ENCODE results near the gene SYT3. TPM values are rescaled to one million over a fixed set of nuclear protein-coding genes. Genes with fewer than 3 reads are reported as not detected.
"Not testable (repeated sequence)": the region's sequence is repeated elsewhere in the genome, so short reads cannot be mapped to it uniquely, and the experiment has no call there.

Gene SYT3
- total and polyA plus RNA-seq, 7 donors = 0.07 to 0.26 (median 0.12) TPM; not detected in 4

DNA sequence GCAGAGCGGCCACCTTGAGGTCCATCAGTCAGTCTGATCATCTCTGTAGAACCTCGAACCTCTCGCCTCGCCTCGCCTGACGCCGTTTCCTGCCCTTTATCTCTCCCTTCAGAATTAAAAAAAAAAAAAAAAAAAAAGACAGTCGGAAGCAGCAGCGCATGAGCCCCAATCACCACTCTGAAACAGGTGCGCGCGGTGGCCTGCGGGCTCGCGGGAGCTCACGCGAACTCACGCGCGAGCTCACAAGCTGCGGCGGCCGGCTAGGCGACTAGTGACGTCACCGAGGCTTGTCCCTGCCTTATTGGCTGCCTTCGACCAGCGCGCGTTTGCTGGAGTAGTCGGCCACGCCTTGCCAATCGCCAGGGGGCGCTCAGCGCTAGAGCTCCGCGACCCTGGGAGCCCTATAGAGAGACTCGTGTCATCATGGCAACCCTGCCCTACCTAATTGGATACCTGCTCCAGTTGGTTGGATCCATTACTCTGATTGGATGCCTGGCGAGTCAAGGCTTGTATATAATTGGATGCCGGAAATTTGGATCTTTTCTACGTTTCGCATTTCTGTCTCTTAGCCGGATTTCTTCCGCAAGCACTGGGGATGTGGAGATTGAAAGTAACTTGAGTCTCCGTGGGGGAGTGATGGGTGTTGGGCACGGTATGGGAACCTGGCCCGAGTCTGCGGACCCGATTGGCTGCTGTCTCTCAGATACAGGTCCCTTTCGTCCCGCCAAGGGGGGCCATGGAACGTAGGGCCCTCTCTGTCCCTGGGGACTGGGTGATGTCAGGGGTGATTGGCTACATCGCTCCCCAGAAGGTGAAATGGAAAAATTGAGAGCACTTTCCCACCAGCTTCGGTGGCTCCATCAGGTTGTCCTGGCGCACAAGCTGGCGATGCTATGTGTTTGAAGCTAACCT is 31.6 kb downstream of the SYT3 start:
- Histone ChIP-seq H3K27me3 (ENCODE audit: insufficient read depth in 3 of 3, low read length in 2 of 3) (peaks cover 0 to 13% (median 3%) of the 10 kb centered on the region in 3 donors), H3K4me3 (no peak overlapping the region), H3K9me3 (no peaks in the 10 kb centered on the region), H3K36me3 (ENCODE audit: insufficient read depth in 1 of 2, low read depth in 1 of 2) (no peaks in the 10 kb centered on the region), H3K4me1 (no peaks in the 10 kb centered on the region), H3K27ac (no peak overlapping the region)
- ATAC-seq = peak in 2 of 4 donors; percentile 63 to 66
- TF ChIP-seq, protein P1, sequence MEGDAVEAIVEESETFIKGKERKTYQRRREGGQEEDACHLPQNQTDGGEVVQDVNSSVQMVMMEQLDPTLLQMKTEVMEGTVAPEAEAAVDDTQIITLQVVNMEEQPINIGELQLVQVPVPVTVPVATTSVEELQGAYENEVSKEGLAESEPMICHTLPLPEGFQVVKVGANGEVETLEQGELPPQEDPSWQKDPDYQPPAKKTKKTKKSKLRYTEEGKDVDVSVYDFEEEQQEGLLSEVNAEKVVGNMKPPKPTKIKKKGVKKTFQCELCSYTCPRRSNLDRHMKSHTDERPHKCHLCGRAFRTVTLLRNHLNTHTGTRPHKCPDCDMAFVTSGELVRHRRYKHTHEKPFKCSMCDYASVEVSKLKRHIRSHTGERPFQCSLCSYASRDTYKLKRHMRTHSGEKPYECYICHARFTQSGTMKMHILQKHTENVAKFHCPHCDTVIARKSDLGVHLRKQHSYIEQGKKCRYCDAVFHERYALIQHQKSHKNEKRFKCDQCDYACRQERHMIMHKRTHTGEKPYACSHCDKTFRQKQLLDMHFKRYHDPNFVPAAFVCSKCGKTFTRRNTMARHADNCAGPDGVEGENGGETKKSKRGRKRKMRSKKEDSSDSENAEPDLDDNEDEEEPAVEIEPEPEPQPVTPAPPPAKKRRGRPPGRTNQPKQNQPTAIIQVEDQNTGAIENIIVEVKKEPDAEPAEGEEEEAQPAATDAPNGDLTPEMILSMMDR (IDR thresholded peaks at IDR 0.05) = no peak
- peak; percentile 58 to 74 for DNase-seq
- intact Hi-C loops (cut with DNase I) = no loop called here
- WGBS, 3 donors = 9 to 14% (median 13%) methylated on average over 52 to 56 of the region's 56 CpGs

DNA sequence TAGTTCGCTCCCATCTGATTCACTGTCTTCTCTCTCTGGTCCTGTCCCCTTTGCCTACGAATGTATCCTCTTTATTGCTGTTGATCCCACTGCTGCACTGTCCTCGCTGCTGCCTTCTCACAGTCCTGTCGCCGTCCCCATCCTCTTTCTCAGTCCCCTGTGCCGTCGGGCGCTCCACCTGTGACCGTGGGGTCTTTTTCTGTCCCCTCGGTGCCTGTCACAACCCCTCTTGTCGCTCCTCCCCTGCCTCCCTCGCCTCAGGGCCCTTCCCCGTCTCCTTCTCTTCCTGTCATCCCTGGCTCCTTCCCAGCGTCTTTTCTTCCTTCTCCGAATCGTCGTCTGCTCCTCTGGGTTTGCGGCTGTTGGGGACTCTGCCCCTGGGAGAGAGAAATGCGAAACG is 32.3 kb downstream of the SYT3 start:
- intact Hi-C loops (cut with DNase I) = no loop called here
- no peaks in the 10 kb centered on the region for H3K4me1 ChIP-seq
- no peaks in the 10 kb centered on the region for H3K9me3 ChIP-seq
- ATAC-seq = no peak
- no peaks in the 10 kb centered on the region for H3K36me3 ChIP-seq (ENCODE audit: insufficient read depth in 1 of 2, low read depth in 1 of 2)
- DNase-seq = no peak
- 57 to 63% (median 62%) methylated on average over 20 of the region's 20 CpGs for WGBS, 3 donors
- no peak overlapping the region for H3K4me3 ChIP-seq
- TF ChIP-seq, protein P1 (IDR thresholded peaks at IDR 0.05) = no peak
- H3K27me3 ChIP-seq (ENCODE audit: insufficient read depth in 3 of 3, low read length in 2 of 3) = peaks cover 0 to 20% (median 3%) of the 10 kb centered on the region in 3 donors
- no peak overlapping the region for H3K27ac ChIP-seq

DNA sequence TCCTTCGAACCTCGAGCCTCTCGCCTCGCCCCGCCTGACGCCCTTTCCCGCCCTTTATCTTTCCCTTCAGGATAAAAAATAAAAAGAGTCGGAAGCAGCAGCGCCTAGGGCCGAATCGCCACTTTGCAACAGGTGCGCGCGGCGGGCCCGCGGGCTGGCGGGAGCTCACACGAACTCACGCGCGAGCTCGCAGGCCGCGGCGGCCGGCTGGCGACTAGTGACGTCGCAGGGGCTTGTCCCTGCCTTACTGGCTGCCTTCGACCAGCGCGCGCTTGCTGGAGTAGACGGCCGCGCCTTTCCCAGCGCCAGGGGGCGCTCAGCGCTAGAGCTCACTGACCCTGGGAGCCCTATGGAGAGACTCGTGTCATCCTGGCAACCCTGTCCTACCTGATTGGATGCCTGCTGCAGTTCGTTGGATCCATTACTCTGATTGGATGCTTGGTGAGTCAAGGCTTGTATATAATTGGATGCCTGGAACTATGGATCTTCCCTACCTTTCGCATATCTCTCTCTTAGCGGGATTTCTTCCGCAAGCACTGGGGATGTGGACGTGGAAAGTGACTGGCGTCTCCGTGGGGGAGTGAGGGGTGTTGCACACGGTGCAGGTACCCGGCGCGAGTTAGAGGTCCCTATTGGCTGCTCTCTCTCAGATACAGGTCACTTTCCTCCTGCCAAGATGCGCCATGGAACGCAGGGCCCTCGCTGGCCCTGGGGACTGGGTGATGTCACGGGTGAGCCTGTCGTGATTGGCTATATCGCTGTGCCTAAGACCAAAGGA is 33.4 kb downstream of the SYT3 start:
- DNase-seq; H3K27ac ChIP-seq; H3K4me3 ChIP-seq; H3K9me3 ChIP-seq; H3K36me3 ChIP-seq (ENCODE audit: insufficient read depth in 1 of 2, low read depth in 1 of 2); intact Hi-C loops (cut with DNase I); ATAC-seq; H3K4me1 ChIP-seq: not testable (repeated sequence)
- WGBS, 3 donors = 30 to 43% (median 35%) methylated on average over 34 to 50 of the region's 58 CpGs
- peaks cover 0 to 30% (median 5%) of the 10 kb centered on the region in 3 donors for H3K27me3 ChIP-seq (ENCODE audit: insufficient read depth in 3 of 3, low read length in 2 of 3)

DNA sequence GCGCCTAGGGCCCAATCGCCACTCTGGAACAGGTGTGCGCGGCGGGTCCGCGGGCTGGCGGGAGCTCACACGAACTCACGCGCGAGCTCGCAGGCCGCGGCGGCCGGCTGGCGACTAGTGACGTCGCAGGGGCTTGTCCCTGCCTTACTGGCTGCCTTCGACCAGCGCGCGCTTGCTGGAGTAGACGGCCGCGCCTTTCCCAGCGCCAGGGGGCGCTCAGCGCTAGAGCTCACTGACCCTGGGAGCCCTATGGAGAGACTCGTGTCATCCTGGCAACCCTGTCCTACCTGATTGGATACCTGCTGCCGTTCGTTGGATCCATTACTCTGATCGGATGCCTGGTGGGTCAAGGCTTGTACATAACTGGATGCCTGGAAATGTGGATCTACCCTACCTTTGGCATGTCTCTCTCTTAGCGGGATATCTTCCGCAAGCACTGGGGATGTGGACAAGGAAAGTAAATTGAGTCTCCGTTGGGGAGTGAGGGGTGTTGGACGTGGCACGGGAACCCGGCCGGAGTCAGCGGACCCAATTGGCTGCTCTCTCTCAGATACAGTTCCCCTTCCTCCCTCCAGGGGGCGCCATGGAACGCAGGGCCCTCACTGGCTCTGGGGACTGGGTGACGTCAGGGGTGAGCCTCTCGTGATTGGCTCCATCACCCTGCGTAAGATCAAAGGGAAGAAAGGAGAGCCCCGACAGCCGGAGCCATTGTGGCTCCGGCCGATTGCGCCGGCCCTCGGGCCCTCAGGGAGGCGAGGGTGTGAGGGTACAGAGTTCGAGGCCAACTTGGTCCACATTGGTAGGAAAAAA is 35.2 kb downstream of the SYT3 start:
- H3K4me1 ChIP-seq; H3K36me3 ChIP-seq (ENCODE audit: insufficient read depth in 1 of 2, low read depth in 1 of 2); intact Hi-C loops (cut with DNase I); H3K9me3 ChIP-seq; ATAC-seq; DNase-seq; H3K4me3 ChIP-seq; H3K27ac ChIP-seq: not testable (repeated sequence)
- WGBS, 3 donors = 44 to 54% methylated on average over 31 to 47 of the region's 56 CpGs; no CpG with 5 or more reads in 1 of the 3 donors
- H3K27me3 ChIP-seq (ENCODE audit: insufficient read depth in 3 of 3, low read length in 2 of 3) = peaks cover 0 to 34% (median 5%) of the 10 kb centered on the region in 3 donors

GRCh38 chr19:50602935-50603334 is 36.7 kb downstream of the SYT3 start:
- no peaks in the 10 kb centered on the region for H3K4me1 ChIP-seq
- ATAC-seq (no peak), DNase-seq (no peak)
- no peaks in the 10 kb centered on the region for H3K36me3 ChIP-seq (ENCODE audit: insufficient read depth in 1 of 2, low read depth in 1 of 2)
- TF ChIP-seq, protein P1 (IDR thresholded peaks at IDR 0.05) = no peak
- no peak overlapping the region for H3K27ac ChIP-seq
- peaks cover 0 to 34% (median 5%) of the 10 kb centered on the region in 3 donors for H3K27me3 ChIP-seq (ENCODE audit: insufficient read depth in 3 of 3, low read length in 2 of 3)
- no peaks in the 10 kb centered on the region for H3K9me3 ChIP-seq
- no peak overlapping the region for H3K4me3 ChIP-seq
- intact Hi-C loops (cut with DNase I) = no loop called here
- 84 to 89% (median 88%) methylated on average over 4 of the region's 4 CpGs for WGBS, 3 donors
